ENCODE data around the gene SYNJ1. TPM values are rescaled to one million over a fixed set of nuclear protein-coding genes. Genes with fewer than 3 reads are reported as not detected.
"Not testable (repeated sequence)": the region's sequence is repeated elsewhere in the genome, so short reads cannot be mapped to it uniquely, and the experiment has no call there.

The SYNJ1 gene, protein sequence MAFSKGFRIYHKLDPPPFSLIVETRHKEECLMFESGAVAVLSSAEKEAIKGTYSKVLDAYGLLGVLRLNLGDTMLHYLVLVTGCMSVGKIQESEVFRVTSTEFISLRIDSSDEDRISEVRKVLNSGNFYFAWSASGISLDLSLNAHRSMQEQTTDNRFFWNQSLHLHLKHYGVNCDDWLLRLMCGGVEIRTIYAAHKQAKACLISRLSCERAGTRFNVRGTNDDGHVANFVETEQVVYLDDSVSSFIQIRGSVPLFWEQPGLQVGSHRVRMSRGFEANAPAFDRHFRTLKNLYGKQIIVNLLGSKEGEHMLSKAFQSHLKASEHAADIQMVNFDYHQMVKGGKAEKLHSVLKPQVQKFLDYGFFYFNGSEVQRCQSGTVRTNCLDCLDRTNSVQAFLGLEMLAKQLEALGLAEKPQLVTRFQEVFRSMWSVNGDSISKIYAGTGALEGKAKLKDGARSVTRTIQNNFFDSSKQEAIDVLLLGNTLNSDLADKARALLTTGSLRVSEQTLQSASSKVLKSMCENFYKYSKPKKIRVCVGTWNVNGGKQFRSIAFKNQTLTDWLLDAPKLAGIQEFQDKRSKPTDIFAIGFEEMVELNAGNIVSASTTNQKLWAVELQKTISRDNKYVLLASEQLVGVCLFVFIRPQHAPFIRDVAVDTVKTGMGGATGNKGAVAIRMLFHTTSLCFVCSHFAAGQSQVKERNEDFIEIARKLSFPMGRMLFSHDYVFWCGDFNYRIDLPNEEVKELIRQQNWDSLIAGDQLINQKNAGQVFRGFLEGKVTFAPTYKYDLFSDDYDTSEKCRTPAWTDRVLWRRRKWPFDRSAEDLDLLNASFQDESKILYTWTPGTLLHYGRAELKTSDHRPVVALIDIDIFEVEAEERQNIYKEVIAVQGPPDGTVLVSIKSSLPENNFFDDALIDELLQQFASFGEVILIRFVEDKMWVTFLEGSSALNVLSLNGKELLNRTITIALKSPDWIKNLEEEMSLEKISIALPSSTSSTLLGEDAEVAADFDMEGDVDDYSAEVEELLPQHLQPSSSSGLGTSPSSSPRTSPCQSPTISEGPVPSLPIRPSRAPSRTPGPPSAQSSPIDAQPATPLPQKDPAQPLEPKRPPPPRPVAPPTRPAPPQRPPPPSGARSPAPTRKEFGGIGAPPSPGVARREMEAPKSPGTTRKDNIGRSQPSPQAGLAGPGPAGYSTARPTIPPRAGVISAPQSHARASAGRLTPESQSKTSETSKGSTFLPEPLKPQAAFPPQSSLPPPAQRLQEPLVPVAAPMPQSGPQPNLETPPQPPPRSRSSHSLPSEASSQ (N-terminal part only)
- 0.46 and 3.0 TPM in 2 replicates for total RNA-seq (2014; rRNA removed; shearing (Covaris generic))

DNA sequence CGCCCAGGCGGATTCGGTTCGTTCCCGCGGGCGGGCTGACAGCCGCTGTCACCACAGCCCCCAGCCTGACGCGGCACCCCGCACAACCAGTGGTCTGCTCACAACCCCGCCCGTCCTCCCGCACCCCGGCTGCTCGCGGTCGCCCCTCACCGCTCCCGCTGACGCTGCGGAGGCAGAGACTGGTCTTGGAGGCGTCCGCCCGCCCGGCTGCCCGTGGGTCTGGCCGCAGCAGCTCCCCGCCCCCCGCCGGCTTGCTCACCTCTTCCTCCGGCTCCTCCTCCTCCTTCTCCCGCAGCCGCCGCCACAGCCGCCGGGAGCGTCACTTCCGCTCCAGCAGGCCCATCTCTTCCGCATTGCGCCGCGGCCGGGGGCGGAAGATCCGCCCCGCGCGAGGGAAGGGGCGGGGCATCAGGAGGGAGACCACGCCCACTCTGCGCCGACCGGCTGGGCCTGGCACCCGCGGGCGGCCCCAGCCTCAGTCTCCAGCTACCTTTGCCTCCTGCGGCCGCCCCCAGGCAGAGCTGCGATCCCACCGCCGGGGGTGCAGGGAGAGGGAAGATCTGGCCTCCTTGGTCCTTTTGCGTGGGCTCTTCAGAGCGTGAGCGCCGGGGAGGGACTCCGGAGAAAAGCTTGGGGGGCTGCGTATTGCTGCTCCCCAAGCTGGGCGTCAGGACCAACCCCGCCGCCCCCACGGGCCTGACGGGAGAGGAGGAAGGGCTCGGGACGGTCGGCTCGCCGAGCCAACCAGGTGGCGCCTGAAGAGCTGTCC lies at the start of gene SYNJ1:
SYNJ1 (minus strand) TSS at position 327 of the 769 bp plus-strand sequence. CDS start 1,118 bp downstream, outside the sequence.
- peak; percentile 87 for DNase-seq (ENCODE audit: low spot score)

GRCh38 chr21:32777269-32777668 lies 49.5 kb upstream of the SYNJ1 start:
- DNase-seq (ENCODE audit: low spot score): no peak

- DNase-seq (ENCODE audit: low spot score): no peak
Measured at GRCh38 chr21:32776743-32777142, 48.9 kb upstream of the SYNJ1 start.

DNA sequence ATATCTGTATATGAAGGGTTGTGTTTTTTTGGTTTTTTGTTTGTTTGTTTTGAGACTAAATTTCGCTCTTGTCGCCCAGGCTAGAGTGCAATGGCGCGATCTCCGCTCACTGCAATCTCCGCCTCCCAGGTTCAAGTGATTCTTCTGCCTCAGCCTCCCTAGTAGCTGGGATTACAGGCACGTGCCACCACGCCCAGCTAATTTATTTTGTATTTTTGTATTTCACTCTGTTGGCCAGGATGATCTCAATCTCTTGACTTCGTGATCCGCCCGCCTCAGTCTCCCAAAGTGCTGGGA lies 45.2 kb upstream of the SYNJ1 start:
- DNase-seq (ENCODE audit: low spot score): not testable (repeated sequence)

DNA sequence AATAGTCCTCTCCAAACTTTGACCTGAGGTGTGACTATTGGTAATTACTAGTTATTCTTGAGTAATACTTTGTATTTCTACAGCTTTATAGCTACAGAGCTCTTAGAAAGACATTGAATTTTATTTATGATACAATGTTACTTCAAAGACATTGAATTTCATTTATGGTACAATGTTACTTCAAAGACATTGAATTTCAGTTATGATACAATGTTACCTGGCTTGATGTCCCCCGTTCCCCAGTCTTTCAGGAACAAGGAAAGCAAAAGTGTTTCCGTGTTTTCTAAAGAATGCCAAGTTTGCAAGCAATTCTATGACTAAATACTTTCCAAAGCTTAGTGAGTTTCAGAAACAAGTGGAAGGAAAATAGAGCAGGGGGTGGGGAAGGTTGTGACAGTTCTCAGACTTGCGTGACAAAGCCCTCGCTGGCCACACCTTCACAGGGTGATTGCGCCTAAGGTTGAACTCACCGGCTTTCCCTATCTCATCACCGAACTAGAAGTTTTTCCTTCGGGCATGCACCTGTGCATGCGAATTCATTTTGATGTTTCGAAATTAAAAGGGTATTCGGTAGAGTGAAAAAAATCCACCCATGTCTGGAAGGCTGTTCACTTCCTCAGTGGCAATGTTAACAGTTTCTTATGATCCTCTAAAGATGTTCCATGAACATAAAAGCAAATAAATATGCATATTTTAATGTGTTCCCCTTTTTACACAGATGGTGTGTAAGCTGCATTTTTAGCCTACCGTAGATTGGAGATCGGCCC lies 44.7 kb upstream of the SYNJ1 start:
- DNase-seq (ENCODE audit: low spot score): peak; percentile 18

DNA sequence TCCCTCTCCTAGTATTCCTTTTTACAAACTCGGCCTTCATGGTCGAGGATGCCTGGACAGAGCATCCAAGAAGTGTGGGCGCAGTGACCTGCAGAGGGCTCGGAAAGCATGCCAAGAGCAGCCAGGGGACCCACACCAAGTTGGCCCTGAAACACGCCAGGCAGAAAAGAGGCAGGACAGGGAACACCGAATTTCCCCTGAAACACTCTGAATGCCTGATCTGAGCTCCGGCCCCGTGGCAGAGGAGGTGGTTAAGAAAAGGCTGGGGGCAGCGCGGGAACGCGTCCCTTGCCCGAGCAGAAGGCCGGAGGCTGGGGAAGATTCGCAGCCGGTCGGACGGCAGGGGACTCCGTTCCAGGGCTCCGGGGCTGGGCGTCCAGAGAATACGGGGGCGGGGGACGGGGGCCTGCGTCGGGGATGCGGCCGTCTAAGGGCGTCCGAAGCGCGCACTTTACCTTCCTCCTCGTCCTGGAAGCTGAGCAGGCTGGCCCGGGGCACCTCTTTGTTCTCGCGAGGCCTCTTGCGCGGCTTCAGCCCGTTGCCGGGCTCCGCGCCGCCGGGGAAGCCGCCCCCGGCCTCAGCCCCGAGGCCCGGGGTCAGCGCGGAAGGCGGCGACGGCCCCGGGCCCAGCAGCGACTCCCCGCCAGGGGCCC lies 43.2 kb upstream of the SYNJ1 start:
- peak; percentile 20 for DNase-seq (ENCODE audit: low spot score)

- DNase-seq (ENCODE audit: low spot score): no peak
Measured at GRCh38 chr21:32768530-32768929, 40.7 kb upstream of the SYNJ1 start.

DNA sequence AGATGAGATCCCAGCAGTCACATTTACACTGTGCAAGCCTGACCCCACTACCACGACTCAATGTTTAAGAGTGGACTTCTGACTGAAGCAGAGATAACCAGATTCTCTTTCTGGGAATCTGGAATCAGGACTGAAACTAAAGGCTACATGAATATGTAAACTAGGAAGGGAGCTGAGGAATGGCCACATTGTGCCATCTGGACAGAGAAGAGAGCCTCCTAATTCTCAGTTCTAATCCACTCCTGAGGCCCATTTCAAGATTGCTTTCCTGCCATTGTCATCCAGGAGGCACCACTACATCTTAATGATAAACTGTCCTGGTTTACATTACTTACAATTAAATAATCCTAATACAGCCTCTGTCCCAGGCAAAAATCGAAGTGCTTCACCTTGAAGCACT lies 37.2 kb upstream of the SYNJ1 start:
- DNase-seq (ENCODE audit: low spot score): no peak

DNA sequence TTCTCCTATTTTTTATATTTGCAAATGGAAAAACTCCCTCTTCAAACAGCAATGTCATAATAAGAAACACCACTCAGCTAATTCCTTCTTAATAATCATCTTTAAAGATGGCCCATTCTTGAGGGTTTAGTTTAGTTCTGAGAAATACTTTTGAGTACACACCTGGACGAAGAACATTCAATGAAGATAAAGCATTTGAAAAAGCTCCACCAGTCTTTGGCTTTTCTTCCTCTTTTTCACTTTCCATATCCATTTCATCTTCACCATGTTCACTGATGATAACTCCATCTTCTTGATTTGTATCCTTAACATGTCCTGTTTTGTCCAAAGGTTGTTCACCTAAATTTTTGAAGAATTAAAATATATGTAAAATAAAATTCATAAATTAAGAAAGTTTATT lies 36.4 kb upstream of the SYNJ1 start:
- DNase-seq (ENCODE audit: low spot score): no peak

GRCh38 chr21:32757804-32758203 lies 30.0 kb upstream of the SYNJ1 start:
- no peak for DNase-seq (ENCODE audit: low spot score)

- DNase-seq (ENCODE audit: low spot score): no peak
Measured at GRCh38 chr21:32756096-32756495, 28.3 kb upstream of the SYNJ1 start.

- DNase-seq (ENCODE audit: low spot score): peak; percentile 34
Measured at GRCh38 chr21:32753818-32754585, 26.2 kb upstream of the SYNJ1 start.

- DNase-seq (ENCODE audit: low spot score): no peak
Measured at GRCh38 chr21:32750405-32750804, 22.6 kb upstream of the SYNJ1 start.

DNA sequence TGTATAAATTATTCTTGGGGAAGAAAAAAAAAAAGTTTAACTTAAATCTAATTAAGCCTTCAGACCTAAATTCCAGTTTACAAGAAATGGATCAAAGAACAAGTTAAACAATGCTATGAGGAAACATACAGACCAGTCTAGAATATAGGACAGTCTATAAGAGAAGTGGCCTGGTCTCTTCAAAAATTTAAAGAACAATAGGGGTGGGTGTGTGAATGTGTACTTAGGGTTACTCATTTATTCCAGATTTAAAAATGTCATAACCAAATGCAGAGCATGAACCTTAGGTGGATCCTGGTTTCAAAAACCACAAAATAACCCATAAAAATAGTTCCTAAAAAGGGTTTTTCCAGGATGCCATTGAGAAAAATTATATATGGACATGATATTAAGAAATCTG lies 21.8 kb upstream of the SYNJ1 start:
- no peak for DNase-seq (ENCODE audit: low spot score)

- DNase-seq (ENCODE audit: low spot score): no peak
Measured at GRCh38 chr21:32748529-32748928, 20.7 kb upstream of the SYNJ1 start.

DNA sequence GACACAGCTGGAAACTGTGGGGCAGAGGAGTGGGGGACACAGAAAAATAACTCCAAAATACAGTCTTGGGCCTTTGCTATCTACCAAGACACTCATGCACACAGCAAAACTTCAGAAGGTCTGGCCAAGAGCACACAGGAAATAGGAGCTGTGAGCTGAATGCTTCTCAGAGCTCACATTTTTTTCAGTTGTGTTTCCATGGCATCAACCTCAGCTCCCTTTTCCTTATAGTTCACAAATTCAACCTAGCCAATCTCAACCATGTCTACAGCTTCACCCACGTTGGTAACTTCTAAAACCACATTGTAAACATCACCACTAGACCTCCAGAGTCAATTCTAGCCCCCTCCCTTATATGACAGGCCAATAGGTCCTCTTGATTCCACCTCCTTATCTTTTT lies 19.6 kb upstream of the SYNJ1 start:
- no peak for DNase-seq (ENCODE audit: low spot score)

GRCh38 chr21:32746711-32747110 lies 18.9 kb upstream of the SYNJ1 start:
- DNase-seq (ENCODE audit: low spot score): not testable (repeated sequence)

DNA sequence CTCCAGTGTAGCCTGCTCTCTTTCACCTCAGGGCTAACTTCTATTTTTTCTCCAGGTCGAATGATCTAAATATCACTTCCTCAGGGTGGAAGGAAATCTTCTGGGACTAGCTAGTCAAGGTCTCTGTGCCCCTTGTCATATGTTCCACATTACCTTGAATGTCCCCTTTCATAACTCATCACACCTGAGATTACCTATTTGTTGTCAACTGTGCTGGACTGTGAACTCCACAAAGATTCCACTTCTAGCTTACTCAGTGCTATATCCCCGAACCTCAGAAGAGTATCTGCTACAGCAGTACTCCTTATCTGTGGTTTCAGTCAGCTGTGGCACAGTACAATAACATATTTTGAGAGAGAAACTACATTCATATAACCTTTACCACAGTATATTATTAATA lies 14.6 kb upstream of the SYNJ1 start:
- no peak for DNase-seq (ENCODE audit: low spot score)

GRCh38 chr21:32741336-32741735 lies 13.5 kb upstream of the SYNJ1 start:
- DNase-seq (ENCODE audit: low spot score): no peak

Measured in HT-29 (cell line).